GM18517 (cell line): ENCODE data around the gene JAML.
A peak's percentile ranks its signal among the peaks of the same experiment; 100 is the strongest.

Experiments
- ATAC-seq: cut with Tn5 transposase; IDR thresholded peaks from one replicate; pipeline ENCODE4 v1.9.1; 2021; ENCODE audit warnings: mild to moderate bottlenecking, moderate library complexity; ENCODE audit not compliant: unreplicated experiment

The JAML gene

GRCh38 chr11:118217575-118217974, 7.2 kb downstream of the JAML start:
- no peak for ATAC-seq

- peak; percentile 59 for ATAC-seq
Observed at GRCh38 chr11:118216621-118217481, 8.0 kb downstream of the JAML start.

- no peak for ATAC-seq
Observed at GRCh38 chr11:118215765-118216164, 9.0 kb downstream of the JAML start.

DNA sequence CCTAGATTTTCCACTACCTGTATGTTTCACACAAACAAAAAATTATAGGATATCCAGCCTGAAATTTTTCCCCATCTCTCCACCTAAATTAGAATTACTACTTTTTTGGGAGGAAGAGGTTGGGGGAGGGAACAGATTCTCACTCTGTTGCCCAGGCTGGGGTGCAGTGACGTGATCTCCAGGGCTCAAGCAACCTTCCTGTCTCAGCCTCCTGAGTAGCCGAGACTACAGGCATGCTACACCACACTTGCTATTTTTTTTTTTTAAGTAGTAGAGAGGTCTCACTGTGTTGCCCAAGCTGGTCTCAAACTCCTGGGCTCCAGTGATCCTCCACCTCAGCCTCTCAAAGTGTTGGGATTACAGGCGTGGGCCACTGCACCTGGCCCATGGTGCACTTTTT, 9.5 kb downstream of the JAML start:
- ATAC-seq, result no peak

GRCh38 chr11:118214210-118214914, 10.4 kb downstream of the JAML start:
- ATAC-seq, result peak; percentile 38

DNA sequence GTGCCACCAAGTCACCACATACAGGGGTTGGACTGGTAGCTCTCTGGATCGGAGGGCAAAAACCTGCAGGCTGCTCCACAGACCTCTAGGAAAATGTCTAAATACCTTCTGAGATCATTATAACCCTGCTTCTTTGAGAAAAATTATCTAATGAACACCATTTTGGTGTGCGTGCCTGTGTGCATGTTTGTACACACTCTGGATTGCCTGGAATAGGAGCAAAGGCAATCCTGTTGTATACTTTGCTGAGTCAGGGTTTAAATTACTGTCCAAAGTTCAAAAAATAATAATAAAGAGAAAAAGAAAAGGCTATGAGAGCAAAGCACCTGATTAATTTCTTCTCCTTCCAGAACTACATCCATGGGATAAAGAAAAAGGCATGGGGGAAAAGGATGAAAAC, 11.0 kb downstream of the JAML start:
- ATAC-seq, result no peak

GRCh38 chr11:118213201-118213600, 11.6 kb downstream of the JAML start:
- ATAC-seq, result no peak

DNA sequence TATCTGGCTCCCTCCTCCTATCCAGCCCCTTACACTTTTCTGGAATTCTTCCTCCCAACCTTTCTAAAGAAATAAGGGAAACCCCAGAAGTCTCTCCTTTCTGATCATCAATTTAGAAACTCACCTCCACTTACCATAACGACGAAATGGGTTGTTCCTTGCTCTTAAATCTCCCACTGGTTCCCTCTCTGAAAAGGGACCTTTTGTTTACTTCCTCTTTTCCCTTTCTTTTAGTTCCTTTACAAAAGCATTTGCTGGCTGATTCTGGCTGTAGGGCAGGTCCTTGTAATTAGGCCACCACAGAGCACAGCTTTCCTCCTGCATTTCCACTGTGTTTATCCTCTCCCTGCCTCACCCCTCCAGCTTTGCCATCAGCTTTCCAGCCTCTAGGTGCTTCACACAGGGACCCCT, 12.0 kb downstream of the JAML start:
- no peak for ATAC-seq

- ATAC-seq, result no peak
Observed at GRCh38 chr11:118212131-118212725, 12.6 kb downstream of the JAML start.

DNA sequence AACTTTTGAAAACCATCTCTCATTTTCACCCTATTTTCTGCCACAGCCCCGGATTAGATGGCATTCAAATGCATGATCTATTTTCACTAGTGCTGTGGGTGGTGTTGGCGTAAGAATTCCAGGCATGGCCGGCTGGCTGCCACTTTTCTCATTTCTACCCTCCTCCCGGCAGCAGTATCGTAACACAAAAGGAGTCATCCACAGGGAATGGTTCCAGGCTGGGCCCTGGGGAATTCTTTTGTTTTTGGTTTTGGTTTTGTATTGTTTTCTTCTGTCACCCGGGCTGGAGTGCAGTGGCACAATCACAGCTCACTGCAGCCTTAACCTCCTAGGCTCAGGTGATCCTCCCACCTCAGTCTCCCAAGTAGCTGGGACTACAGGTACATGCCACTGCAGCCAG, 13.8 kb downstream of the JAML start:
- ATAC-seq, result no peak

DNA sequence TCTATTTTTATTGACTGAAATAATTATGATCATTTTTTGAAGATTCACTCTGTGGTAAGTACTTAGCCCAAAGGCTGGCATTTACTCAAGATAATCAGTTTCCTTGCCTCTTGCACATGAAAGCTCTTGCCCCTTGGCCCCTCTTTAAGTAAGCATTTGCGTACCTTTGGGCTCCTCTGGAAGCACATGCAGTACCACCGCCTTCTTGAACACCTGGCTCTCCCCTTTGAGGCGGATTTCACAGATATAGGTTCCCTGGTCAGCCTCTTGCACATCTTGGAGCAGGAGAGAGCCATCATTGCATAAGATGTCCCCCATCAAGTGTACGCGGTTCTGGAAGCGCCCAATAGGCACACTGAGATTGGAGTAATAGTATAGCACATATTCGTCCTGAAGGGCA, 14.5 kb downstream of the JAML start:
- ATAC-seq, result no peak

DNA sequence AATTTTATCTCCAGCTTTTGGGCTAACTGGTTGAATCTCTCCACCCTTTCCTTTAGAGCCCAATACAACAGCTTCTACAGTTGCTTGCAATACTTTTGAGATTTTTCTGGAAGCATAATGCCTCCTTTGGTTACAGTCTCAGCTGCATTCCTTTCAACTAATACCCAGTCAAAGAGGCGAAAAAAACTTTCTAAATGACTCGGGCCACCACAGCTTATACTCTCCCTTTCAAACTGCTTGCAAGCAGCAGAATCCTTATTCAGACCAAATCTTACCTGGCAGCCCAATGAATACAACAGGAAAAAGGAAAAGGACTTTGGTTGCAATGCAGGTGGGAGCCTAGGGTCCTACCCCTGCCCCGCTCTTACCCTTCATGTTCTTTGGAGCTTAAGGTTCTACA, 15.8 kb downstream of the JAML start:
- no peak for ATAC-seq

DNA sequence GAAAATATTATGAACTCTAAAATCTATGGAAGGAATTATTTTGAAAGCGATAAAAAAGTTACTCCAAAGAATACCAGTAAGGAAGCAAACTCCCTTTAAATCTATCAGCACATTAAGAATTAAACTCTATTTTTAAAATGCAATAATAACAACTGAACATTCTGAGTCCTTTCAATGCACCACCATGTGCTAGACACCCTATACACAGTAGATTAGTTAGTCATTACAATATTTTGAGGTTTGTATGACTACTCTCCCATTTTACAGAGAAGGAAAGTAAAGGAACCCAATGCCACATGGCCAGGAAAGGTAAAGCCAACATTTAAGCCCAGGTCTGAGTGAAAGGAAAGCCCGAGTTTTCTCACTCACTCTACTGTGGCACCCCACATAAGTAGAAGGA, 17.7 kb downstream of the JAML start:
- ATAC-seq, result no peak

DNA sequence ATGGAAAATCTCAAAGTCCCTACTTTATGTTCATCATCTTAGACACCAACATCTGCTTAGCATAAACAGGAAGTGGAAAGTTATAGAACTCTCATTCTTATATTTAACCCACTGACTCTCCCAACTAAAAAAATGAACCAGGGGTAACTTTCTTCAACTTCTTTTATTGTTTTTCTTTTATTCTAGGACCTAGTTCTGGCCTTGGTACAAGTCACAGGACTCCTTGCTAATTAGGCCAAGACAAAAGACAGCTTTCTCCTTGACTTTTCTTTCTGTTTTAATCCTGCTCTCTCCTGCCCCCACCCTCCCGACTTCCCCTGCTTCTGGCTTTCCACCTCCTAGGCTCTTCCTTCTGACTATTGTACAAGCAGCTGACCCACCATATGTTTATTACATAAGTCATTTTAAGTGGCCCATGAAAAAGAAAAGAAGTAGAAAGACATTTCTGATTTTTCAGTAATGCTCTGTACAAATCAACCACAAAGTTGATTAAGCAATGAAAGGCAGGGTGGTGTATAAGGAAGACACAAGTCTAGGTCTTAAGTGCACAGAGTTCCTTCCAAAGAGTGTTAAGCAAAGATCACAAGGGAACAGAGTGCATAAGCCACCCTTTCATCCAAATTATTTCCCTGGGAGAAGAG, 18.3 kb downstream of the JAML start:
- no peak for ATAC-seq

- ATAC-seq, result no peak
Observed at GRCh38 chr11:118205606-118206378, 19.0 kb downstream of the JAML start.

DNA sequence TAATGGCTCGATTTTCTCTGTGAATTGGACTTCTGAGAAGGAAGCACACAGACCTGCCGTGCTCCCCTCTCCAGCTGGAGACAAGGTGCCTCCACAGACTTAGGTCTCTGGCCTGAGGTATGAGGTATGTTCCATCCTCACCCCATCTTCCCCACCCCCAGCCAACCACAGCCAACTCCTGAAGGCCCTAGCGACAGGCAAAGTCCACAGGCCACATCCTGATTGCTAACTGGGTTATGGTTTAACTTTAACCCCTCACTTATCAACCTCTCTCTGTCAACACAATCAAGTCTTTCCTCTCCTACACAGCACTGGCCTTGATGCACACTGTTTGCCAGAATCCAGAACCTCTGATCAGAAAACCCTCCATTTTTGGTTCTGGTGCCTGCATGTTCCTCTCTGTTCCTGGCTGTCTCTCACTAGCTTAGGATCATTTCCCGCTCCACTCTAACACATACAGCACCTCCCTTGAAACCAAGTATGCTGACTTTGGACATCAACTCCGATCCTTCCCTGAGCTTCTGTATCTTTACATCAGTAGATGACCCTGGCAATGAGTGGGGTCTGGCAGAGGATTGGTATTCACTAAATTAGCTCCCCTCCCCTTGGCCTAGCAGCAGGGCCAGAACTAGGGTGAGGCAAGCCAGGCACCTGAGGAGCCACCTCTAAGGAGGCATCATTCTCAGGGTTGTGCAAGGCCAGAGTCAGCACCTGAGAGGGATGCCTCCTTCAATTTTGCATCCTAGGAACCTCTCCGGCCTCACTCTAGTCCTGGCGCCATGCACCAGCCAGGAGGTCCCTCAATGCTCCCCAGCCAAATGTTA, 22.0 kb downstream of the JAML start:
- no peak for ATAC-seq

DNA sequence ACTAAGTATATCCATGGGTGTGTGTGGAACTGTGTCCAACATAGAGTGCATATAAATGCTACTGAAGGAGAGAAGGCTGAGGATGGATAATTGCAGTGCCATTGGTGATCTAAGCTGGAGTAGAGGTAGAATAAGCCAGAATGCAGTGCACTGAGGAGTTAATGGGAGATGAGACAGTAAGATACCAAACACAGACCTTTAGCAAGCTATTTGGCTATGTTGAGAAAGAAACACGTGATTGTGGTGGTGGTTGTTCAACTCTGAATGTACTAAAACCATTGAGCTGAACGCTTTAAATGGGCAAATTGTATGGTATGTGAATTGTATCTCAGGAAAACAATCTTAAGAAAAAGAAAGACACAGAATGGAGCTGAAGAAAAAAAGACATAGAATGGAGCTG, 22.8 kb downstream of the JAML start:
- ATAC-seq, result no peak

- no peak for ATAC-seq
Observed at GRCh38 chr11:118200901-118201680, 23.7 kb downstream of the JAML start.

DNA sequence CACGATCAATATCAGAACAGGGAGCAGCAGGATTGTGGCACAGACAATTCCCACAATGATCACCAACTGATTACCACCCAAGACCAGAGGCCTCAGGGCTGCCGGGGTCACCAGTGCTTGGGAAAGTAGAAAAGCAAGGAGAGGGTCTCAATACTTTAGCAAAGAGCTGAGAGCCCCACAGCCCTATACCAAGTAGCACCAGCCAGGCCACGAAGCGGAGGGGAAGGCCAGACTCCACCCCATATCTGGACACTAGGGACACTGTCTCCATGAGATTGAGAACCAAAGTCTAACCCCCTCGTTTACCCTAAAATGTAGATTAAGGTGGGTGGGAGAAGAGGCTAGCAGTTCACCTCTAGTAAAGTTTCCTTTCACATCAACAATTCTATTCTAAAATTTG, 24.3 kb downstream of the JAML start:
- ATAC-seq, result no peak
